HepG2 (cell line): Measurements from ENCODE around the gene BMAL1. TPM values are rescaled to one million over a fixed set of nuclear protein-coding genes. Genes with fewer than 3 reads are reported as not detected.

Experiments
- ARID5B ChIP-seq: IDR thresholded peaks from 2 replicates; pipeline ENCODE4 v1.4.0; 2020; ENCODE audit warnings: mild to moderate bottlenecking, missing genetic modification reagents
- ATF7 ChIP-seq, 2 experiments: fragments of 450-650 bp in 1 of 2; sonication (generic) in 1 of 2; formaldehyde crosslinking in 1 of 2; IDR thresholded peaks; 2 replicates each; pipeline versions ENCODE4 v1.4.0 to v1.6.1; 2016 to 2020; ENCODE audit warnings: antibody characterized with exemption in 1 of 2, mild to moderate bottlenecking in 1 of 2, missing genetic modification reagents in 1 of 2
- CHD4 ChIP-seq: fragments of 200-600 bp; sonication (generic); IDR thresholded peaks from 2 replicates; pipeline ENCODE4 v1.7.0; 2017; ENCODE audit warnings: mild to moderate bottlenecking, low read length, borderline replicate concordance
- CTCF ChIP-seq: sonication (generic); formaldehyde crosslinking; IDR thresholded peaks from 2 replicates; pipeline ENCODE4 v1.5.0; 2020; ENCODE audit warnings: mild to moderate bottlenecking, missing genetic modification reagents, moderate library complexity
- ELF3 ChIP-seq: IDR thresholded peaks from 2 replicates; pipeline ENCODE4 v1.6.1; 2016; ENCODE audit warnings: missing genetic modification reagents, missing compliant biosample characterization
- FOSL2 ChIP-seq: sonication (generic); formaldehyde crosslinking; IDR thresholded peaks from 2 replicates; pipeline ENCODE4 v1.4.0; 2020; ENCODE audit warnings: missing genetic modification reagents
- FOXK1 ChIP-seq: sonication (generic); formaldehyde crosslinking; IDR thresholded peaks from 2 replicates; pipeline ENCODE4 v1.4.0; 2020; ENCODE audit warnings: low read depth, missing genetic modification reagents, borderline replicate concordance
- FOXK2 ChIP-seq: fragments of 450-650 bp; IDR thresholded peaks from 2 replicates; pipeline ENCODE4 v1.6.1; 2016
- FOXP1 ChIP-seq, 2 experiments: fragments of 450-650 bp in 1 of 2; IDR thresholded peaks; 2 replicates each; pipeline ENCODE4 v1.6.1; 2017 to 2018; ENCODE audit warnings: antibody characterized with exemption in 1 of 2
- GABPA ChIP-seq, 2 experiments: IDR thresholded peaks; 2 replicates each; pipeline ENCODE4 v1.6.1; 2011 to 2016; ENCODE audit warnings: low read depth in 2 of 2, low read length in 1 of 2, missing biosample characterization in 1 of 2, missing genetic modification characterization in 1 of 2
- GABPB1 ChIP-seq: IDR thresholded peaks from 2 replicates; pipeline ENCODE4 v1.6.1; 2016; ENCODE audit warnings: mild to moderate bottlenecking, missing genetic modification reagents, moderate library complexity, missing compliant biosample characterization
- MAX ChIP-seq: IDR thresholded peaks from 2 replicates; pipeline ENCODE4 v1.6.1; 2012; ENCODE audit warnings: inconsistent platforms
- REL ChIP-seq: sonication (generic); formaldehyde crosslinking; conservative IDR thresholded peaks from 2 replicates; pipeline ENCODE4 v1.8.0; 2022; ENCODE audit warnings: mild to moderate bottlenecking, missing genetic modification reagents, moderate library complexity
- RXRB ChIP-seq: IDR thresholded peaks from 2 replicates; pipeline ENCODE4 v1.6.1; 2016; ENCODE audit warnings: borderline replicate concordance, missing genetic modification reagents, missing compliant biosample characterization
- SOX5 ChIP-seq: IDR thresholded peaks from 2 replicates; pipeline ENCODE4 v1.6.1; 2016; ENCODE audit warnings: borderline replicate concordance
- SPEN ChIP-seq: sonication (generic); formaldehyde crosslinking; IDR thresholded peaks from 2 replicates; pipeline ENCODE4 v1.5.1; 2020; ENCODE audit warnings: low read depth, mild to moderate bottlenecking, missing genetic modification reagents
- TCF12 ChIP-seq, 2 experiments: fragments of 450-650 bp in 1 of 2; sonication (generic) in 1 of 2; formaldehyde crosslinking in 1 of 2; IDR thresholded peaks; 2 replicates each; pipeline versions ENCODE4 v1.6.1 to v1.8.0; 2017 to 2022; ENCODE audit warnings: antibody characterized with exemption in 1 of 2, mild to moderate bottlenecking in 1 of 2, missing genetic modification reagents in 1 of 2, moderate library complexity in 1 of 2
- TEAD3 ChIP-seq: optimal IDR thresholded peaks from 2 replicates; pipeline ENCODE3; 2016; ENCODE audit warnings: borderline replicate concordance
- TFAP4 ChIP-seq: sonication (generic); IDR thresholded peaks from 2 replicates; pipeline ENCODE4 v1.6.1; 2016; ENCODE audit warnings: low read depth, borderline replicate concordance
- WIZ ChIP-seq: sonication (generic); formaldehyde crosslinking; IDR thresholded peaks from 2 replicates; pipeline ENCODE4 v1.5.1; 2020; ENCODE audit warnings: mild to moderate bottlenecking, missing genetic modification reagents
- ZNF800 ChIP-seq: sonication (generic); formaldehyde crosslinking; IDR thresholded peaks from 2 replicates; pipeline ENCODE4 v1.4.0; 2020; ENCODE audit warnings: missing genetic modification reagents
- polyA plus RNA-seq, 8 experiments: library from polyadenylated mRNA; depleted of rRNA in 3 of 8; stranded (reverse) in 7 of 8; unstranded in 1 of 8; fragments of >200 nt; fragmentation: Illumina TruSeq in 4 of 8; extraction: Trizol in 4 of 8; gene quantifications; 2 replicates each; pipeline versions ENCODE4 v1.2.1 to v1.2.3, GENCODE V29; 2011 to 2016; ENCODE audit warnings: low read depth in 4 of 8, missing spikeins in 1 of 8, mixed read lengths in 1 of 8; ENCODE audit not compliant: insufficient read depth in 1 of 8
- total RNA-seq, 5 experiments: library from RNA; depleted of rRNA; stranded (reverse); fragments of >200 nt; fragmentation: Illumina TruSeq; extraction: Trizol; gene quantifications; 2 replicates each; pipeline ENCODE4 v1.2.3, GENCODE V29; 2016; ENCODE audit warnings: low read depth in 1 of 5

Gene BMAL1
- total and polyA plus RNA-seq, 2 of the 13 experiments (the other 11 are each of a cell fraction or from before 2014, with no cell fraction given): 4.5 to 4.8 TPM

GRCh38 chr11:13297917-13298356 is 20.3 kb downstream of the BMAL1 start (continued):
- peak; percentile 29; the same call in 1 of the 2 replicates for TF ChIP-seq MAX
- peak; percentile 72 for TF ChIP-seq SOX5 (CRISPR knock-in tag)
- TF ChIP-seq FOSL2: peak; percentile 54
- TF ChIP-seq CTCF: peak; percentile 37; the same call in 1 of the 2 replicates
- TF ChIP-seq ELF3 (CRISPR knock-in tag): peak; percentile 91
- TF ChIP-seq FOXK1 (CRISPR knock-in tag): peak; percentile 75; the same call in 1 of the 2 replicates
- TF ChIP-seq ZNF800 (CRISPR knock-in tag): no peak
- TF ChIP-seq TCF12 (IDR thresholded peaks at IDR 0.05): no peak
- no peak for TF ChIP-seq TCF12 (CRISPR knock-in tag; IDR thresholded peaks at IDR 0.05)
- peak; percentile 40; the same call in 1 of the 2 replicates for TF ChIP-seq GABPB1
- TF ChIP-seq TFAP4: peak; percentile 47; the same call in 1 of the 2 replicates
- no peak for TF ChIP-seq CHD4
- 0 out of 2 replicates have a peak, but pooled peaks have one; percentile 44 for TF ChIP-seq RXRB (CRISPR knock-in tag)
- TF ChIP-seq GABPA (IDR thresholded peaks at IDR 0.05; ENCODE audit: low read depth, low read length): no peak
- TF ChIP-seq GABPA (CRISPR knock-in tag; IDR thresholded peaks at IDR 0.05; ENCODE audit: low read depth): peak; percentile 71
- TF ChIP-seq TEAD3 (CRISPR knock-in tag): peak; percentile 88
- peak; percentile 72 for TF ChIP-seq FOXP1 (IDR thresholded peaks at IDR 0.05)
- TF ChIP-seq FOXP1 (CRISPR knock-in tag; IDR thresholded peaks at IDR 0.05): peak; percentile 82
- TF ChIP-seq ARID5B (CRISPR knock-in tag): peak; percentile 40; the same call in 1 of the 2 replicates
- TF ChIP-seq REL (CRISPR knock-in tag): no peak
- TF ChIP-seq SPEN: peak; percentile 20; the same call in 1 of the 2 replicates
- peak; percentile 54; the same call in 1 of the 2 replicates for TF ChIP-seq WIZ (CRISPR knock-in tag)
- TF ChIP-seq ATF7 (IDR thresholded peaks at IDR 0.05): no peak
- TF ChIP-seq ATF7 (CRISPR knock-in tag; IDR thresholded peaks at IDR 0.05): 0 out of 2 replicates have a peak, but pooled peaks have one; percentile 48
- TF ChIP-seq FOXK2: peak; percentile 72
